ENCODE results near the gene SSR2.
A peak's percentile ranks its signal among the peaks of the same experiment; 100 is the strongest.

Gene SSR2

GRCh38 chr1:155989242-155990004 is 31.3 kb downstream of the SSR2 start:
- peak in 1 of 2 experiments; percentile 80 for DNase-seq

DNA sequence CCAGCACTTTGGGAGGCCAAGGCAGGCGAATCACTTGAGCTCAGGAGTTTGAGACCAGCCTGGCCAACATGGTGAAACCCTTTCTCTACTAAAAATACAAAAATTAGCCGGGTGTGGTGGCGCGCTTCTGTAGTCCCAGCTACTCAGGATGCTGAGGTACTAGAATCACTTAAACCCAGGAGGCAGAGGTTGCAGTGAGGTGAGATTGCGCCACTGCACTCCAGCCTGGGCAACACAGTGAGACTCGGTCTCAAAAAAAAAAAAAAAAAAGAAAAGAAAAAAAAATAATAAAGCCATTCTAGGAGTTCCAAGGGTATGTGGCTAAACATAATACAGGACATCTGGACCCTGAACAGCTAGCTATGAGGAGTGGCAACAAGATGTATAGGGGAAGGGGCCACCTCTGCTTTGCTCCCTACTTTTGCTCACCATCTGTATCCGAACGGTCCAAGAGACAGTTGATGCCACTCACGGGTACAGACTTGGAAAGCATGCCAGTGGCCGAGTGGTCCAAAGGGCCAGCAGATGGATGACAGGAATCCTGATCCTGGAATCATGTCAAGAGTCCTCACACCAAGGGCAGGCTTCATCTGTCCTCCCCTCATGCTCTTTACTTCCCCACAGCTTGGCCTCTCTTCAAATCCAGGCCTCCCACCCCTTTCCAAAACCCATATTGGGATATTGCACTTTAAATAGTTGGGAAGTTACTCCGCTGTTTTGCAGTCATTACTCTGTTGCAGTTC is 35.7 kb downstream of the SSR2 start:
- DNase-seq: peak; percentile 82 to 93

DNA sequence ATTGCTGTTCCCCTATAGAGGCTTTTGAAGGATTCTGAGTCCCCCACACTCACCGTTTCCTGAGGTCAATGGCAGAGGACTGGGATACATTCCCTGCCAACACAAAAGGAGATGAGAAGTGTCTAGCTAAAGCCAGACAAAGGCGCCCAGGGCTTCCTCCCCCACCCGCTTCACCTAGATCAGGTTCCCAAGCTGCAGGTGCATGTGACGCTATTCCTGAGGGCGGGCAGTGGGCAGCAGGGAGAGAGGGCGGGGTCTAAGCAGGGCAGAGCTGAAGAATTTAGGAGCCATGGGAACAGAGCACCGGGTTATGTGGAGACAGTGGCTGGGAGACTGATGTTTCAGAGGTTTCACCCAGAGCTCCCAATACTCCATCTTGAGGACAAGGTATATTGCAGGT is 36.4 kb downstream of the SSR2 start:
- DNase-seq: no peak

DNA sequence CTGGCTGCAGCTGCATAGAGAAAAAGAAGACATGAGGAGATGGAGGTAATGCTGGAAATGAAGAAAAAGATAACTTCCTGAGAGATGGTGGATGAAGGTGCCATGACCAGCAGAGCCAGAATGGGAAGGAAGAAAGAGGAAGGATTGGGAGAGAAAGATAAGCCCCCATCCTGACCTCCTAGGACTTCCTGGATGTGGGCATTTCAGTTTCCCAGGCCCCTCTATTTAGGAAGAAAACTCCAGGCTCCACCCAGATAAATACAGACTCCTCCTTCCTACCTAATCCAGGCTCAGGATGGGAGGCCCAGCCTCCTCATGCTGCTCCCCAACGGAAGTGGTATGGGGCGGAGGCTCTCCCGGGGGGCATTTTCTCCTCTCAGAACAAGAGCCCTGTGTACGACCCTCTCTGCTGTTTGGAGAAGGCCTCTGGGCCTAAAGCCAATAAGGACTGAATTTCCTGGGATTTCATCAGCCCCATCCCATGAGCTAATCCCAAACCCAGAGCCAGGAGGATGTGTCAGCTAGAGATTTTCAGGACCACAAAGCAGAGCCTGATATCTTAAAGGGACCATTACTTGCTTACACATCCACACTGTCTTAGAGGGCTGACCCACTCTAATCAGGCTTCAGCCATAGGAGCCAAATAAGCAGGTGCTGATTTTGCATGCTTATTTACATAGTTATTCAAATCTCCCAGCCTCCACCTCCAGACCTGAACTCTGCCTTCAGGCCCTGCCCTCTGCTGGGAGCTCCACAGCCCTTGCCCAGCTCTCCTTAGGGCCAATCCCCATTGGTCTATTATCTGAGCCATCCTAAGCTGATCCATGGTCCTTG is 37.3 kb downstream of the SSR2 start:
- no peak for DNase-seq

- no peak for DNase-seq
These were observed 38.6 kb downstream of the SSR2 start for GRCh38 chr1:155982106-155982505.

GRCh38 chr1:155981266-155982088 is 39.3 kb downstream of the SSR2 start:
- DNase-seq: no peak

GRCh38 chr1:155979597-155980343 is 41.0 kb downstream of the SSR2 start:
- DNase-seq: no peak

GRCh38 chr1:155978973-155979429 is 41.8 kb downstream of the SSR2 start:
- no peak for DNase-seq

DNA sequence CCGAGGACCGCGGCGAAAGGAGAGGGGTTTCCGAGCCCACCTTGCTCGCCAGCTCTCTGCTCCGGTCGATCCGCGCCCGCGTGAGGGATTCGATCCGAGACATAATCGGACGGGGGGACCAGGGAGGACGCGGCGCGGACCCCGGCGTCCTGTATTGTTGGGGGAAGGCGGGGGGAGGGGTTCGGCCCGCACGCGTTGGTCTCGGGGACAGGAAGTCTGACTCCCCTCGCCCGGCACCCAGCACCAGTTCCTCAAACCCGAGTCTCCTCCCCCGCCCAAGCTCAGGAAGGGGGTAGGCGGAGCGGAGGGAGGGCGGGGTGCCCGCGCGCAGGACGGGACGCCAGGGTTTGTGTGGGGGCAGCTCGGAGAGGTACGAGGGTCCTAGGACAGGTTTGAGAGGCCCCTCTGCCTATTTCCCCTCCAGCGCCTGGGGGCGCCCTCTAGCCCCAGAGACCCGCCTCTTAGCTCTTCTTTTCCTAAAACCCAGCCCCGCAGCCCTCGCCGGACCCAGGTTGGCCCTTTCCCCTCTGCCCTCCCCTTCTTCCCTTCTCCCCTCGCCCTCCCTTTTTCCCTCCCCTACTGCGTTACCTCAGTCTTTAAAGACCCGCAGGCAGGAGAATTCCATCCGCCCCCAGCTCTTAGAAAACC is 42.3 kb downstream of the SSR2 start, which contains the start of gene ARHGEF2:
TSS of gene ARHGEF2 (minus strand) at position 223 of the 648 bp plus-strand sequence. CDS start at position 103, 120 bp downstream.
- DNase-seq: no peak

DNA sequence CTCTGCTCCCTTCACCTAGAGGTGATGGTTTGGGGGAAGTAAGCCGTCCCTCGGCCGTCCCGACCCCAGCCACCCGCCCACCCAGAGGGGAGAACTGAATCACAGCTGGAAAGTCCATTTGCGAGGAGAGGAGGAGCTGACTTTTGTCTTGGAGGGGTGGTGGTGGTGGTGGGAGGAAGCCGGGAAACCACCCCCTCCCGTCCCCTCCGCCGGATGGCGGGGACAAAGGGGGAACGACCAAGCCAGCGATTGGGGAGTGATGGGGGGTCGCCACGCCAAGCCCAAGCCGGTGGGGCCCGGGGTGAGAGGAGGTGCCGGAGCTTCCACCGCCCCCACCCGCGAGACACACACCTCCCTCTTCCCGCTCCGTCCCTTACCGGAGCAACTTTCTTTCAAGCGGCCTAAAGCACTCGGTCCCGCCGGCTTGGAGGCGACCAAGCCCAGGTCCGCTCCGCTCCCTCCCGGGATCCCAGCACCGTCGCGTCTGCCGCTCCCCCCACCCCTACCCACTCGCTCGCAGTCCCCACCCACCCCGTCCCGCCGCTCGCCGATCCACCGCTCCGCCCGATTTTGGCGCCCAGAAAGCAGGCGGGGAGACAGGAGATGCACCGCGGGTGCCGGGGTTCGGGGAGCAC is 42.9 kb downstream of the SSR2 start:
- DNase-seq: no peak

DNA sequence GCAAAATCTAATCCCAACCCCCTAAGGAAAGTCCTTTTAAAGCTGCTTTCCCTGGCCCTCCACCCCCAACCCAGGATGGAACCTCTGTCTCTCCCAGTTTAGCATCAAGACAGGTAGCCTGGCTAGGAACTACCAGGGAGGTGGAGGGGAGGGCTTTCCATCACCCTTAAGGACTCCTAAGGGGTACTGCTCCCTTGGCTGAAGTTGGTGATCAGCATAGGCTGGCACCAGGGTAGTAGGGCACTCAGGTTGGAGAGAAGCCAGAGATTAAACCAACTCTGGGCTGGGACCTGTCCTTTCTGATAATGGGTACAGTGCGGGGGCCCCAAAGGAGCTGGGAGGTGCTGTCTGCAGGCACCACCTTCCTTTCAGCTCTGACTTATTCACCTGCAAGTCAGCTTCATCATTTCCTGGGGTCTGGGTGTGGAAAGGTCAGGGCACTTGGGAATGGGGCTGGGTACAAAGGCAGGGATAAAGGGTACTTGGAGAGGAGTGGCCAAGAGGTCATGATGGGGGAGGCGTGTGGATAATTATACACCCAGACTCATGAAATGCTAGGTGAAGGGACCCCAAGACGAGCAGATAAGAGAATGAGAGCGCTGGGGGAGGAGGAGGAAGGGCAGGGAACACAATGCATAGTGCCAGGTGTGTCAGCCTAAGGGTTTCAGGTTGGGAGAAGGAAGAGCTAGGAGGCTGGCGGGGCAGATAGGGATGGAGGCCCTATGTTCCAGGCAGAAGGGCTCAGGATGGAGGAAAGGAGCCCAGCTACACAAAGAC is 43.6 kb downstream of the SSR2 start:
- no peak for DNase-seq

DNA sequence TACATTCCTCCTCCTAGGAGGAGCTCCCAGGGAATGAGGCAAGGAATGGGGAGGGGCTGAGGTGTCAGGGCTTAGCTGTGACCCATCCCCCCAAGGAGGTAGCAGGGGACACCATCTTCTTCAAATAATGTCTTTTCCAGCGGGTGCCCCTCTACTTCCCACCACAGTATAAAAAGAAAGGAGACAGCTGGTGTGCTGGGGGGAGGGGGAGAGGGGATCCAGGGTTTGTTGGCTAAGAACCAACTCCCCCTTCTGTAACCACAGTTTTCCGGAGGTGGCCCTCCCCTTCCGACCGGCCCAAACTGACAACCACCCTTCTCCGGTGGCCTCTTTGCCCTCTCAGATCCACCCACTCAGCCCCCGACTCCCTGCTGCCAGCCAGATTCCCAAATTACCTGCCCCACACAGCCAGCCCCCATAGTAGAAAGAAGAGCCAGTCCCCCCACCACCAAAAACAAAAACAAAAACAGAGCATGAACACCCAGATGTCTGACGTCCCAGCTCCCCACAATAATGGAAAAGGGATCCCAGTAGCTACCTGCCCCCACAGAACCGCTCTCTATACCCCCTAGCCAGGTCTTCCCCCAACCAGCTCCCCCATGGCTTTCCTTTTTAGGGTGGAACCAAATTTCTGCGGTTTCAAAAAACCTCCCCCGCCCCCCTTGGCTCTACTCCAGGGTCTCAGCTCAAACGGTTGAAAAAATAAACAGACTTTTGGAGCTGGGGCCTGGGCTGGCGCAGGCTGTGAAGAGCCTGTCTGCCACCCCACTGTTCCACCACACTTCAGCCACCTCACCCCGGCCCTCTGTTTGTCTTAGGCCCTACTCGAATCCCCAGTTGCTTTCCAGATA is 44.5 kb downstream of the SSR2 start:
- DNase-seq: peak in 1 of 2 experiments; percentile 46

DNA sequence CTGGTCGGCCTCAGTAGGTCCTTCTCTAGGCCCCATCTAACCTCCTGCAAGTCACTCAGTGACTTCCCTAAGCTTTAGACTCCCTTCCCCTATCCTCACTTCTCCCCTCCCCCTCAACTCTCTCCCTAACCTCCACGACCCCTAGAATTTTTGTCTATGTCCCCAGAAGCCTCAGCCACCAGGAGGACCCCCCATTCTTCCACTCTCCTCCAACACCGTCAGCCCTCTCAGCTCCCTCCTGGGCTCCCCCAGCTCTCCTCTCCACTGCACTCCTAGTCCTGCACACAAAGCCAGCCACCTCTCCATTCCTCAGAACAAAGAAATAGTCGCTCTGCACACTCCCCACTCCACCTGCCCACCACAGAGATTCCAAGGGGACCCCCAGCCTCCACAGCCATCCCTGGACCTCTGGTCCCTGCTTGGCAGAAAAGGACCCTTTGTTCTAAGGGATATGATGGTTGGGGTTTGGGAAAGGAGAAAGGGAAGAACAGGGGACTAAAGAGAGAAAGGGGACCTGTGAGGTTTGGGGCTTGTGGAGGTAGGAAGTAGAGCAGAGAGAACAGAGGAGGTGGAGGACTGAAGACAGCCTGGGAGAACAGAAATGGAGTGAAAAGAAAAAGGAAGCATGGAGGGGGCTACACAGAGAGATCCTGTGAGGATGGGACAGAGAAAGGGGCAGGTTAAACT is 45.2 kb downstream of the SSR2 start:
- no peak for DNase-seq

GRCh38 chr1:155974208-155975115 is 46.3 kb downstream of the SSR2 start:
- DNase-seq: peak; percentile 97 to 98

- peak; percentile 25 to 31 for DNase-seq
These were observed 47.0 kb downstream of the SSR2 start for GRCh38 chr1:155973723-155974122.

DNA sequence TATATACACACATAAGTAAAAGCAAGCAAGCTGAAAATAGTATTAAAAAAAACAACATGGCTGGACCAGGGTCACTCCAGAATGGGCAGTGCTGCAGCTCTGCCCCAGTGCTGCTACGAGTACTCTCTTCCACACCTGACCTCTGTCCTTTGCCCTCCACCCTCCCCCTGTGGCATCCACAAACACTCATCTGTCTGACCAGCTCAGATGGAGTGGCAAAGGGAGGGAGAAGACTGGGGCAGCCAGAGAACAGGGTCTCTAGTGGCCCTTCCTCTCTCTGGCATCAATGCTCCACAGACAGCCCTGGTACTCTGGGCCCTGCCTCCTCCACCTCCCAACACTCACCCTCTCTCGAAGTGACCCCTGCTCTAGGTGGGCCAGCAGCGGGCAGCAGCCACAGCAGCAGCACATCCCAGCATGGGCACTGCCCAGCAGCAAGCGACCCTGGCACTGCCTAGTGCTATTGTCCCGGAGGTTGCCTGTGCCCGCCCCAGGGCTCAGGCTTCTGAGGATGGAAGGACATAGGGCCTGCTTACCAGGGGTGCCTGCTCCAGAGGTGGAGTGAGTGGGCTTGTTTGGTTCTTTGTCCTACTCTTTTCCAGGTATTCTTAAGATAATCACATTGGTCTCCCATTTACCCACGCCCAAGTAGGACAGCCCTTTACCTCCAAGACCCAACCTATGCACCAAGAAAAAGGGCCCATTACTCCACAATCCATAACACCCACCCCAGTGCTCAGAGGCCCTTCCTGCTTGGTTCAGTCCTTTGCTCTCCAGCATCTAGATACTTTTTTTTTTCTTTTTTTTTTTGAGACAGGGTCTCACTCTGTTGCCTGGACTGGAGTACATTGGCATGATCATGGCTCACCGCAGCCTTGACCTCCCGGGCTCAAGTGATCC is 48.6 kb downstream of the SSR2 start:
- no peak for DNase-seq

All from cerebellar nuclear complex (tissue), 1 donor.